ENCODE data around the gene TNFRSF4. TPM values are rescaled to one million over a fixed set of nuclear protein-coding genes. Genes with fewer than 3 reads are reported as not detected.
A peak's percentile ranks its signal among the peaks of the same experiment; 100 is the strongest.
"Not testable (repeated sequence)": the region's sequence is repeated elsewhere in the genome, so short reads cannot be mapped to it uniquely, and the experiment has no call there.

The TNFRSF4 gene
- total RNA-seq, 5 donors from 2014 or later (not counting 1 experiment from before 2014, with no cell fraction given): 15.1 to 35.4 (median 17.8) TPM

GRCh38 chr1:1253314-1253713 lies 39.4 kb upstream of the TNFRSF4 start:
- no peaks in the 10 kb centered on the region for H3K9me3 ChIP-seq
- 98% methylated on average over 11 of the region's 12 CpGs for WGBS (ENCODE audit: insufficient coverage)
- peak overlapping the region in 1 of 2 donors; percentile 79 for H3K27ac Mint-ChIP-seq
- ChIA-PET CTCF (no interaction called here), POLR2A (no interaction called here)
- H3K36me3 ChIP-seq (ENCODE audit: control insufficient read depth in 2 of 2, extremely low read depth in 1 of 2, insufficient read depth in 1 of 2, low read length in 1 of 2): peaks cover 9 to 34% of the 10 kb centered on the region in 2 donors
- no peak for DNase-seq
- no peaks in the 10 kb centered on the region for H3K27me3 Mint-ChIP-seq
- H3K27ac ChIP-seq (ENCODE audit: low read length): no peak overlapping the region
- peaks cover 17 to 24% (median 21%) of the 10 kb centered on the region in 3 donors for H3K4me1 Mint-ChIP-seq
- H3K36me3 Mint-ChIP-seq: peaks cover 25% of the 10 kb centered on the region
- no peaks in the 10 kb centered on the region for H3K27me3 ChIP-seq (replicated peaks in 1 of 2; ENCODE audit: control insufficient read depth in 2 of 2, extremely low read depth in 1 of 2, insufficient read depth in 2 of 2, low read length in 1 of 2)
- H3K4me3 ChIP-seq (ENCODE audit: control insufficient read depth in 1 of 2, extremely low read depth in 1 of 2, low read length in 1 of 2): no peak overlapping the region
- no peaks in the 10 kb centered on the region for H3K9me3 Mint-ChIP-seq
- H3K4me3 Mint-ChIP-seq: no peak overlapping the region
- ATAC-seq (replicated peaks in 1 of 4): no peak
- H3K4me1 ChIP-seq (ENCODE audit: control insufficient read depth in 1 of 2, extremely low read depth in 1 of 2, insufficient read depth in 2 of 2, low read length in 2 of 2): peaks cover 12 to 24% of the 10 kb centered on the region in 2 experiments

- DNase-seq (peak in 32 of 35 experiments; percentile 42 to 87 (median 70)), ATAC-seq (replicated peaks in 1 of 4) (peak; percentile 87 to 99 (median 92))
- POLR2A ChIA-PET: no interaction called here
- Histone ChIP-seq H3K4me3 (ENCODE audit: control insufficient read depth in 1 of 2, extremely low read depth in 1 of 2, low read length in 1 of 2) (peak overlapping the region in 1 of 2 donors; percentile 10), H3K27ac (ENCODE audit: low read length) (peak overlapping the region; percentile 56), H3K4me1 (ENCODE audit: control insufficient read depth in 1 of 2, extremely low read depth in 1 of 2, insufficient read depth in 2 of 2, low read length in 2 of 2) (peaks cover 12 to 38% of the 10 kb centered on the region in 2 experiments), H3K9me3 (no peaks in the 10 kb centered on the region), H3K36me3 (ENCODE audit: control insufficient read depth in 2 of 2, extremely low read depth in 1 of 2, insufficient read depth in 1 of 2, low read length in 1 of 2) (peaks cover 4 to 19% of the 10 kb centered on the region in 2 donors), H3K27me3 (replicated peaks in 1 of 2; ENCODE audit: control insufficient read depth in 2 of 2, extremely low read depth in 1 of 2, insufficient read depth in 2 of 2, low read length in 1 of 2) (peaks cover 0 to 17% of the 10 kb centered on the region in 2 experiments)
- Mint-ChIP-seq H3K9me3 (no peaks in the 10 kb centered on the region), H3K4me1 (peaks cover 17 to 21% (median 19%) of the 10 kb centered on the region in 3 donors), H3K27me3 (peaks cover 0 to 2% of the 10 kb centered on the region in 2 donors), H3K36me3 (peaks cover 16% of the 10 kb centered on the region), H3K4me3 (peak overlapping the region in 2 of 3 donors; percentile 13 to 60), H3K27ac (peak overlapping the region; percentile 87 to 88)
- CTCF ChIA-PET: interaction anchor here (0.5 to 1.1 kb wide), 4 partner anchors 23 to 135 kb away, joined by 3 to 5 read pairs (median 4); partner anchors contain the start of genes C1orf159 (in 1 of the 2) and UBE2J2 (in 1 of the 2)
- 25% methylated on average over 12 of the region's 16 CpGs for WGBS (ENCODE audit: insufficient coverage)
Observed at GRCh38 chr1:1250786-1251284, 36.9 kb upstream of the TNFRSF4 start.

DNA sequence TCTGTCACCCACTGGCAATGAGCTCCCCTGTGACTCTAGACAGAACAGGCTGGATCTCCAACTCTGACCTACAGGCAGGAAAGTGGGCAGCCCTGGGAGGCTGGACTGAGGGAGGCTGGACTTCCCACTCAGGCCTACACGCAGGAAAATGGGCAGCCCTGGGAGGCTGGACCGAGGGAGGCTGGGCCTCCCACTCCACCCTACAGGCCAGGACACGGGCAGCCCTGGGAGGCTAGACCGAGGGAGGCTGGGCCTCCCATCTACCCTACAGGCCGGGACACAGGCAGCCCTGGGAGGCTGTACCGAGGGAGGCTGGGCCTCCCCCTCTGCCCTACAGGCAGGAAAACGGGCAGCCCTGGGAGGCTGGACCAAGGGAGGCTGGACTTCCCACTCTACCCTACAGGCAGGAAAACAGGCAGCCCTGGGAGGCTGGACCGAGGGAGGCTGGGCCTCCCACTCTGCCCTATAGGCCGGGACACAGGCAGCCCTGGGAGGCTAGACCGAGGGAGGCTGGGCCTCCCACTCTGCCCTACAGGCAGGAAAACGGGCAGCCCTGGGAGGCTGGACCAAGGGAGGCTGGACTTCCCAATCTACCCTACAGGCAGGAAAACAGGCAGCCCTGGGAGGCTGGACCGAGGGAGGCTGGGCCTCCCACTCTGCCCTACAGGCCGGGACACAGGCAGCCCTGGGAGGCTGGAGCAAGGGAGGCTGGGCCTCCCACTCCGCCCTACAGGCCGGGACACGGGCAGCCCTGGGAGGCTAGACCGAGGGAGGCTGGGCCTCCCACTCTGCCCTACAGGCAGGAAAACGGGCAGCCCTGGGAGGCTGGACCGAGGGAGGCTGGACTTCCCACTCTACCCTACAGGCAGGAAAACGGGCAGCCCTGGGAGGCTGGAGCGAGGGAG lies 34.3 kb upstream of the TNFRSF4 start:
- 92% methylated on average over 2 of the region's 21 CpGs for WGBS (ENCODE audit: insufficient coverage)
- H3K36me3 Mint-ChIP-seq; POLR2A ChIA-PET; H3K27me3 Mint-ChIP-seq; H3K36me3 ChIP-seq (ENCODE audit: control insufficient read depth in 2 of 2, extremely low read depth in 1 of 2, insufficient read depth in 1 of 2, low read length in 1 of 2); ATAC-seq (replicated peaks in 1 of 4); CTCF ChIA-PET; H3K4me3 ChIP-seq (ENCODE audit: control insufficient read depth in 1 of 2, extremely low read depth in 1 of 2, low read length in 1 of 2); H3K4me3 Mint-ChIP-seq; H3K27ac Mint-ChIP-seq; H3K27ac ChIP-seq (ENCODE audit: low read length); H3K9me3 Mint-ChIP-seq; H3K9me3 ChIP-seq; DNase-seq: not testable (repeated sequence)
- peaks cover 16 to 21% (median 19%) of the 10 kb centered on the region in 3 donors for H3K4me1 Mint-ChIP-seq
- H3K4me1 ChIP-seq (ENCODE audit: control insufficient read depth in 1 of 2, extremely low read depth in 1 of 2, insufficient read depth in 2 of 2, low read length in 2 of 2): peaks cover 12 to 40% of the 10 kb centered on the region in 2 experiments
- H3K27me3 ChIP-seq (replicated peaks in 1 of 2; ENCODE audit: control insufficient read depth in 2 of 2, extremely low read depth in 1 of 2, insufficient read depth in 2 of 2, low read length in 1 of 2): peaks cover 0 to 34% of the 10 kb centered on the region in 2 experiments

DNA sequence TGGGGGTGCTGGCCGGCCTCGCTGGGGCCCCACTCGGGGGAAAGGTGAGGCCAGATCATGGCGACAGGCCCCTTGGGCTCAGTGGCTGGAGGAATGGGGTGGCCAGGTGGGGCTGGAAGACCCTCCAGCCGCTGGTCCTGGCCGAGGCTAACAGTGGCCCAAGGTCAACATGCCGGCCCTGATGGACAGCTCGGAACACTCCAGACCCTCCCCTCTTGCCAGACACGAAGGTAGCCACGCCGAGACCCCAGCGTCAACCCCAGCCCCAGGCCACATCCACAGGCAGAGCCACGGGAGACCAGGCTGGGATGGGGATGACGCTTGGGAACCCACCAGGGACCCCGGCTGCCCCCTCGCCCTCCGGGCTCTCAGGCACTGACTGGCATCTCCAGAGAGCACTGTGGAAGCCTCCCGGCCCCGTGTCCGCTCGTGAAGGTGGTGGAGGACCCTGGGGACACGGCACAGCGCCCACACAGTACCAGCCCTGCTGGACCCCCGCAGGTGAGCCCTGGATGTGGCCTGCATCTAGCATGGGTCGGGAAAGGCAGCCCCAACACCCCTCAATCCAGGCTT lies 33.5 kb upstream of the TNFRSF4 start:
- WGBS (ENCODE audit: insufficient coverage): 80% methylated on average over 20 of the region's 25 CpGs
- ChIA-PET POLR2A (no interaction called here), CTCF (no interaction called here)
- Mint-ChIP-seq H3K27ac (no peak overlapping the region), H3K36me3 (no peaks in the 10 kb centered on the region), H3K4me3 (no peak overlapping the region), H3K4me1 (peaks cover 9 to 18% (median 16%) of the 10 kb centered on the region in 3 donors), H3K27me3 (peaks cover 0 to 2% of the 10 kb centered on the region in 2 donors), H3K9me3 (no peaks in the 10 kb centered on the region)
- H3K4me3 ChIP-seq (ENCODE audit: control insufficient read depth in 1 of 2, extremely low read depth in 1 of 2, low read length in 1 of 2): no peak overlapping the region
- H3K4me1 ChIP-seq (ENCODE audit: control insufficient read depth in 1 of 2, extremely low read depth in 1 of 2, insufficient read depth in 2 of 2, low read length in 2 of 2): peaks cover 12 to 40% of the 10 kb centered on the region in 2 experiments
- peaks cover 0 to 41% of the 10 kb centered on the region in 2 experiments for H3K27me3 ChIP-seq (replicated peaks in 1 of 2; ENCODE audit: control insufficient read depth in 2 of 2, extremely low read depth in 1 of 2, insufficient read depth in 2 of 2, low read length in 1 of 2)
- no peak overlapping the region for H3K27ac ChIP-seq (ENCODE audit: low read length)
- H3K9me3 ChIP-seq: no peaks in the 10 kb centered on the region
- no peak for ATAC-seq (replicated peaks in 1 of 4)
- DNase-seq: no peak
- no peaks in the 10 kb centered on the region for H3K36me3 ChIP-seq (ENCODE audit: control insufficient read depth in 2 of 2, extremely low read depth in 1 of 2, insufficient read depth in 1 of 2, low read length in 1 of 2)

GRCh38 chr1:1246577-1247340 lies 32.8 kb upstream of the TNFRSF4 start, which contains the start of gene C1QTNF12:
TSS of gene C1QTNF12 (minus strand) at chr1:1246722. CDS start at chr1:1246690, 32 bp downstream.
- 5% methylated on average over 68 of the region's 74 CpGs for WGBS (ENCODE audit: insufficient coverage)
- H3K4me1 ChIP-seq (ENCODE audit: control insufficient read depth in 1 of 2, extremely low read depth in 1 of 2, insufficient read depth in 2 of 2, low read length in 2 of 2): peaks cover 12 to 40% of the 10 kb centered on the region in 2 experiments
- no peak within 1 kb of the TSS for H3K4me3 Mint-ChIP-seq
- H3K36me3 ChIP-seq (ENCODE audit: control insufficient read depth in 2 of 2, extremely low read depth in 1 of 2, insufficient read depth in 1 of 2, low read length in 1 of 2): no peaks in the 10 kb centered on the region
- peaks cover 0 to 48% of the 10 kb centered on the region in 2 experiments for H3K27me3 ChIP-seq (replicated peaks in 1 of 2; ENCODE audit: control insufficient read depth in 2 of 2, extremely low read depth in 1 of 2, insufficient read depth in 2 of 2, low read length in 1 of 2)
- peaks cover 9 to 16% (median 13%) of the 10 kb centered on the region in 3 donors for H3K4me1 Mint-ChIP-seq
- no peak for ATAC-seq (replicated peaks in 1 of 4)
- peaks cover 0 to 2% of the 10 kb centered on the region in 2 donors for H3K27me3 Mint-ChIP-seq
- CTCF ChIA-PET: no interaction called here
- no peak for DNase-seq
- POLR2A ChIA-PET: no interaction called here
- no peak within 1 kb of the TSS for H3K27ac Mint-ChIP-seq
- no peak within 1 kb of the TSS for H3K4me3 ChIP-seq (ENCODE audit: control insufficient read depth in 1 of 2, extremely low read depth in 1 of 2, low read length in 1 of 2)
- H3K9me3 ChIP-seq: no peaks in the 10 kb centered on the region
- no peaks in the 10 kb centered on the region for H3K36me3 Mint-ChIP-seq
- H3K27ac ChIP-seq (ENCODE audit: low read length): no peak within 1 kb of the TSS
- H3K9me3 Mint-ChIP-seq: no peaks in the 10 kb centered on the region

All from T-cell (primary cell).